Dermis blood vessel endothelial cell (primary cell): ENCODE measurements around the gene KIRREL3. TPM values are rescaled to one million over a fixed set of nuclear protein-coding genes. Genes with fewer than 3 reads are reported as not detected.

Experiments
- DNase-seq: peaks from one replicate; pipeline ENCODE4 v3.0.0; 2010
- total RNA-seq: library from RNA; depleted of rRNA; stranded (reverse); fragments of >200 nt; gene quantifications from 2 replicates; pipeline ENCODE4 v1.2.3, GENCODE V29; 2014

The KIRREL3 gene
- total RNA-seq, 1 donor from 2014 or later = not detected

GRCh38 chr11:126864934-126865333 is 135.6 kb downstream of the KIRREL3 start:
- DNase-seq = no peak

GRCh38 chr11:126863294-126863997 is 137.1 kb downstream of the KIRREL3 start:
- DNase-seq = no peak

GRCh38 chr11:126862664-126863243 is 137.8 kb downstream of the KIRREL3 start:
- no peak for DNase-seq

- no peak for DNase-seq
These were observed 138.6 kb downstream of the KIRREL3 start for GRCh38 chr11:126861796-126862459.

- no peak for DNase-seq
These were observed 142.4 kb downstream of the KIRREL3 start for GRCh38 chr11:126857860-126858808.

- DNase-seq = no peak
These were observed 145.0 kb downstream of the KIRREL3 start for GRCh38 chr11:126855536-126855935.

- DNase-seq = no peak
These were observed 146.8 kb downstream of the KIRREL3 start for GRCh38 chr11:126853732-126854131.

GRCh38 chr11:126844789-126845188 is 155.8 kb downstream of the KIRREL3 start:
- no peak for DNase-seq

- no peak for DNase-seq
These were observed 157.5 kb downstream of the KIRREL3 start for GRCh38 chr11:126843096-126843495.

GRCh38 chr11:126841999-126842398 is 158.6 kb downstream of the KIRREL3 start:
- no peak for DNase-seq

- no peak for DNase-seq
These were observed 159.6 kb downstream of the KIRREL3 start for GRCh38 chr11:126840975-126841374.

- no peak for DNase-seq
These were observed 160.2 kb downstream of the KIRREL3 start for GRCh38 chr11:126840201-126840886.

GRCh38 chr11:126839496-126839895 is 161.1 kb downstream of the KIRREL3 start:
- DNase-seq = no peak

GRCh38 chr11:126838779-126839178 is 161.8 kb downstream of the KIRREL3 start:
- no peak for DNase-seq

- no peak for DNase-seq
These were observed 163.0 kb downstream of the KIRREL3 start for GRCh38 chr11:126837581-126837980.

GRCh38 chr11:126834573-126834972 is 166.0 kb downstream of the KIRREL3 start:
- DNase-seq = no peak

- DNase-seq = no peak
These were observed 166.4 kb downstream of the KIRREL3 start for GRCh38 chr11:126834149-126834548.

GRCh38 chr11:126833065-126833464 is 167.5 kb downstream of the KIRREL3 start:
- DNase-seq = no peak

- no peak for DNase-seq
These were observed 168.2 kb downstream of the KIRREL3 start for GRCh38 chr11:126832387-126832786.

- DNase-seq = no peak
These were observed 170.3 kb downstream of the KIRREL3 start for GRCh38 chr11:126830216-126830806.

GRCh38 chr11:126829716-126830115 is 170.9 kb downstream of the KIRREL3 start:
- DNase-seq = no peak
